Endothelial cell of umbilical vein (primary cell): ENCODE results near the gene TWF2. TPM values are rescaled to one million over a fixed set of nuclear protein-coding genes. Genes with fewer than 3 reads are reported as not detected.

Experiments used
- BruUV-seq: library from RNA; stranded (reverse); fragments of 400-500 nt; replicated peaks from 2 replicates; lab custom pipeline; 2021; lab: Mats Ljungman, UMichigan
- CTCF ChIA-PET: fragments of 300-600, 350-600 bp; sonication (Branson Sonifier 250); formaldehyde crosslinking; loops from one replicate; lab custom pipeline; 2021; ENCODE audit warnings: antibody characterized with exemption, inconsistent platforms; lab: Charles Lee
- POLR2A ChIA-PET: fragments of 300-600, 350-600 bp; sonication (Branson Sonifier 250); formaldehyde crosslinking; loops from one replicate; lab custom pipeline; 2021; ENCODE audit warnings: antibody characterized with exemption, inconsistent platforms; lab: Charles Lee
- DNase-seq: peaks from one replicate; pipeline ENCODE4 v3.0.0-alpha.2; 2011; ENCODE audit warnings: low read depth, low spot score
- FAIRE-seq: peaks from 2 replicates; lab custom pipeline; 2011; peaks lifted over from hg19 to GRCh38; lab: Jason Lieb, UNC
- H2AFZ ChIP-seq: 2 replicates; pipeline ENCODE4 v1.6.0; 2012; ENCODE audit warnings: low read depth, low read length, control low read depth, inconsistent platforms
- H3K27ac ChIP-seq: 2 replicates; pipeline ENCODE4 v1.5.1; 2011; ENCODE audit warnings: low read depth, mild to moderate bottlenecking, control low read depth, low read length, moderate library complexity; ENCODE audit not compliant: insufficient read depth
- H3K27me3 ChIP-seq, 2 experiments: 2 replicates each; pipeline versions ENCODE4 v1.6.0 to v1.6.1; 2011; ENCODE audit warnings: low read length in 2 of 2, mixed read lengths in 1 of 2; ENCODE audit not compliant: control insufficient read depth in 2 of 2, insufficient read depth in 2 of 2
- H3K36me3 ChIP-seq, 2 experiments: 2 replicates in 1 of 2; 3 replicates in 1 of 2; pipeline ENCODE4 v1.5.1; 2011; ENCODE audit warnings: low read length in 2 of 2, mild to moderate bottlenecking in 1 of 2, moderate library complexity in 1 of 2; ENCODE audit not compliant: control insufficient read depth in 2 of 2, insufficient read depth in 2 of 2; ENCODE audit errors: extremely low read depth in 1 of 2
- H3K4me1 ChIP-seq: 3 replicates; pipeline ENCODE4 v1.5.1; 2011; ENCODE audit warnings: mild to moderate bottlenecking, low read length; ENCODE audit not compliant: control insufficient read depth, insufficient read depth; ENCODE audit errors: extremely low read depth
- H3K4me2 ChIP-seq: 2 replicates; pipeline ENCODE4 v1.6.1; 2011; ENCODE audit warnings: low read length, control low read depth, mixed read lengths; ENCODE audit not compliant: insufficient read depth
- H3K4me3 ChIP-seq, 3 experiments: fragments of 200-600 bp in 1 of 3; sonication (generic), shearing (Covaris generic) in 1 of 3; replicated peaks in 1 of 3; 2 replicates each; pipeline ENCODE4 v1.5.1; 2011 to 2016; ENCODE audit warnings: control low read depth in 3 of 3, low read length in 3 of 3, mild to moderate bottlenecking in 2 of 3, inconsistent platforms in 1 of 3, low read depth in 1 of 3, moderate library complexity in 1 of 3; ENCODE audit not compliant: insufficient read depth in 1 of 3
- H3K79me2 ChIP-seq: 2 replicates; pipeline ENCODE4 v1.6.0; 2012; ENCODE audit warnings: low read length, inconsistent platforms; ENCODE audit not compliant: control insufficient read depth, insufficient read depth
- H3K9ac ChIP-seq: replicated peaks from 2 replicates; pipeline ENCODE3; 2011; ENCODE audit warnings: low read length, control low read depth; ENCODE audit not compliant: insufficient read depth; ENCODE audit errors: extremely low read depth
- H3K9me1 ChIP-seq: replicated peaks from 3 replicates; pipeline ENCODE4 v1.6.0; 2011; ENCODE audit warnings: mild to moderate bottlenecking, low read length; ENCODE audit not compliant: control insufficient read depth, insufficient read depth; ENCODE audit errors: extremely low read depth
- H3K9me3 ChIP-seq: replicated peaks from 2 replicates; pipeline ENCODE4 v1.5.1; 2012; ENCODE audit warnings: low read length, inconsistent platforms; ENCODE audit not compliant: control insufficient read depth, insufficient read depth
- H4K20me1 ChIP-seq: replicated peaks from 2 replicates; pipeline ENCODE3; 2011; ENCODE audit warnings: mild to moderate bottlenecking, low read length; ENCODE audit not compliant: control insufficient read depth, insufficient read depth; ENCODE audit errors: extremely low read depth
- FOS ChIP-seq: IDR thresholded peaks from 2 replicates; pipeline ENCODE4 v1.6.1; 2011; ENCODE audit warnings: mild to moderate bottlenecking, low read length, moderate library complexity, borderline replicate concordance; ENCODE audit not compliant: insufficient read depth
- MYC ChIP-seq: IDR thresholded peaks from one replicate; pipeline ENCODE4 v1.6.1; 2011; ENCODE audit warnings: mild to moderate bottlenecking, low read depth, low read length
- POLR2AphosphoS5 ChIP-seq: IDR thresholded peaks from 2 replicates; pipeline ENCODE4 v1.6.1; 2012; ENCODE audit warnings: low read depth, mild to moderate bottlenecking, control low read depth, low read length, moderate library complexity; ENCODE audit not compliant: insufficient read depth
- dilution Hi-C: fragments of 300-500 bp; cut with MboI; formaldehyde crosslinking; loops from one replicate; pipeline ENCODE4 v1.15.0; 2019; ENCODE audit warnings: low sequenced_read_pairs; ENCODE audit not compliant: extremely low pct_ligation_motif_present
- intact Hi-C: fragments of 100-400 bp; cut with micrococcal nuclease; formaldehyde crosslinking; loops from one replicate; pipeline ENCODE4 v1.10.0; 2022
- polyA plus RNA-seq, 4 experiments: library from polyadenylated mRNA; depleted of rRNA in 3 of 4; stranded (reverse) in 3 of 4; unstranded in 1 of 4; fragments of >200 nt; gene quantifications; 2 replicates each; pipeline versions ENCODE4 v1.2.1 to v1.2.3, GENCODE V29; 2011 to 2012; ENCODE audit warnings: missing spikeins in 1 of 4
- total RNA-seq: library from RNA; stranded (reverse); gene quantifications from 2 replicates; pipeline ENCODE4 v1.2.3, GENCODE V29; 2021
- TF ChIP-seq, protein P1 (sequence below), 2 donors: IDR thresholded peaks; 1 replicate in 1 of 2; 2 replicates in 1 of 2; pipeline ENCODE4 v1.5.1; 2011; ENCODE audit warnings: low read length in 2 of 2, mild to moderate bottlenecking in 2 of 2, moderate library complexity in 2 of 2, control low read depth in 1 of 2, inconsistent platforms in 1 of 2, low read depth in 1 of 2; ENCODE audit not compliant: insufficient read depth in 1 of 2; ENCODE audit errors: extremely low read depth in 1 of 2
- TF ChIP-seq, protein P2 (sequence below): IDR thresholded peaks from 2 replicates; pipeline ENCODE4 v1.6.1; 2011; ENCODE audit not compliant: insufficient read depth, insufficient read length

TWF2 gene
- total and polyA plus RNA-seq, 2 donors (not counting 3 experiments of a cell fraction or from before 2014, with no cell fraction given): 82.9 to 134 TPM

DNA sequence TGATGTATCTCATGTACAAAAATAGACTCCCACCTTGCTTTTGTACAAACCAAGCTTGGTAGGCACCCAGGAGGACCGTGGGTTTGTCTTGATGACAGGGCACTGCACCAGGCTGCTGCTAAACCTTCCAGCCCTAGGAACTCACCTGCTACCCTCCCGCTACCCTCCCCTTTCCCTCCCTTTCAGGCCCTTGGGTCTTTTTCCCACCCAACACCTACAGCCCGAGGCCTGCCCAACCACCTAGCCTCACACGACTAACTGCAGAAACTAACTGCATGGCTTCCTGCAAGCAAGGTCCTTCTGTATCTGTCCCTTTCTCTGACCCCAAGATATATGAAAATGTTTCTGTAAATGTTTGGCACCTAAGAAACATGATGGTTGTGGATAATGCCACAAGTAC lies 17.7 kb upstream of the TWF2 start:
- FAIRE-seq (no peak), DNase-seq (no peak)
- H3K4me2 ChIP-seq: no peak overlapping the region
- H3K4me1 ChIP-seq: peaks cover 18% of the 10 kb centered on the region
- no peaks in the 10 kb centered on the region for H3K27me3 ChIP-seq
- TF ChIP-seq, protein P1, sequence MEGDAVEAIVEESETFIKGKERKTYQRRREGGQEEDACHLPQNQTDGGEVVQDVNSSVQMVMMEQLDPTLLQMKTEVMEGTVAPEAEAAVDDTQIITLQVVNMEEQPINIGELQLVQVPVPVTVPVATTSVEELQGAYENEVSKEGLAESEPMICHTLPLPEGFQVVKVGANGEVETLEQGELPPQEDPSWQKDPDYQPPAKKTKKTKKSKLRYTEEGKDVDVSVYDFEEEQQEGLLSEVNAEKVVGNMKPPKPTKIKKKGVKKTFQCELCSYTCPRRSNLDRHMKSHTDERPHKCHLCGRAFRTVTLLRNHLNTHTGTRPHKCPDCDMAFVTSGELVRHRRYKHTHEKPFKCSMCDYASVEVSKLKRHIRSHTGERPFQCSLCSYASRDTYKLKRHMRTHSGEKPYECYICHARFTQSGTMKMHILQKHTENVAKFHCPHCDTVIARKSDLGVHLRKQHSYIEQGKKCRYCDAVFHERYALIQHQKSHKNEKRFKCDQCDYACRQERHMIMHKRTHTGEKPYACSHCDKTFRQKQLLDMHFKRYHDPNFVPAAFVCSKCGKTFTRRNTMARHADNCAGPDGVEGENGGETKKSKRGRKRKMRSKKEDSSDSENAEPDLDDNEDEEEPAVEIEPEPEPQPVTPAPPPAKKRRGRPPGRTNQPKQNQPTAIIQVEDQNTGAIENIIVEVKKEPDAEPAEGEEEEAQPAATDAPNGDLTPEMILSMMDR (IDR thresholded peaks at IDR 0.05; ENCODE audit: extremely low read depth in 1 of 2, insufficient read depth in 1 of 2, low read depth in 1 of 2, low read length in 2 of 2): no peak
- no peak overlapping the region for H3K4me3 ChIP-seq
- H3K9me1 ChIP-seq: no peaks in the 10 kb centered on the region
- peaks cover 37 to 51% of the 10 kb centered on the region in 2 experiments for H3K36me3 ChIP-seq
- dilution Hi-C loops (no loop called here), intact Hi-C loops (no loop called here)
- H4K20me1 ChIP-seq: no peaks in the 10 kb centered on the region
- BruUV-seq: no TSS peak
- POLR2A ChIA-PET: no interaction called here
- no peak overlapping the region for H3K27ac ChIP-seq
- no peak overlapping the region for H3K9ac ChIP-seq
- CTCF ChIA-PET: interaction anchor here (0.9 kb wide), 1 partner anchor 13 kb away, joined by 3 read pairs; no protein-coding TSS in a partner anchor
- H2AFZ ChIP-seq: no peak overlapping the region
- H3K79me2 ChIP-seq: peaks cover 34% of the 10 kb centered on the region
- H3K9me3 ChIP-seq: no peaks in the 10 kb centered on the region

DNA sequence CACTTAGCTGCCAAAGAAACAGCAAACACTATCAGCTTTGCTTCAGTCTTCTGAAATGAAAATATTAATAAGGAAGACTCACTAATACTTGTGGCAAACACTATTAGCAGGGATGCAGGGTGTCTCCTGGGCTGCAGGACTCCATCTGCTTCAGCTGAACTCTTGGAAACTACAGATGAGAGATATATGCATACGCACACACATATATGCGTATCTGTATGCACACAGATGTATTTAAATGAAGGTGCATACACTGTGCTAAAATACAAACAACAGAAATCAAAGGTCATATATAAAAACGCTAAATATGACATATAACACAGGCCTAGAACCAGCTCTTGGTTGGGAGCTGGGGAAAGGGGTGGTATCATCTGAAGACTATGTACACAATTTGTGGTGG lies 17.2 kb upstream of the TWF2 start:
- DNase-seq (no peak), FAIRE-seq (no peak)
- ChIA-PET CTCF (interaction anchor here (0.9 kb wide), 1 partner anchor 12 kb away, joined by 3 read pairs; no protein-coding TSS in a partner anchor), POLR2A (no interaction called here)
- Histone ChIP-seq H3K4me2 (no peak overlapping the region), H3K27ac (no peak overlapping the region), H2AFZ (no peak overlapping the region), H3K4me3 (no peak overlapping the region), H3K27me3 (no peaks in the 10 kb centered on the region), H3K9ac (no peak overlapping the region), H3K9me1 (no peaks in the 10 kb centered on the region), H4K20me1 (no peaks in the 10 kb centered on the region), H3K36me3 (peaks cover 33 to 49% of the 10 kb centered on the region in 2 experiments), H3K9me3 (no peaks in the 10 kb centered on the region), H3K79me2 (peaks cover 30% of the 10 kb centered on the region), H3K4me1 (peaks cover 18% of the 10 kb centered on the region)
- TF ChIP-seq POLR2AphosphoS5 (no peak), FOS (no peak), MYC (no peak)
- TF ChIP-seq, protein P2, sequence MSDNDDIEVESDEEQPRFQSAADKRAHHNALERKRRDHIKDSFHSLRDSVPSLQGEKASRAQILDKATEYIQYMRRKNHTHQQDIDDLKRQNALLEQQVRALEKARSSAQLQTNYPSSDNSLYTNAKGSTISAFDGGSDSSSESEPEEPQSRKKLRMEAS: no peak
- intact Hi-C loops: no loop called here
- dilution Hi-C loops: no loop called here
- no TSS peak for BruUV-seq
